GM21619 (cell line): ENCODE data around the gene PCDHA13.
"Not testable (repeated sequence)": the region's sequence is repeated elsewhere in the genome, so short reads cannot be mapped to it uniquely, and the experiment has no call there.

Source experiments
- ATAC-seq: cut with Tn5 transposase; IDR thresholded peaks from one replicate; pipeline ENCODE4 v1.9.1; 2021; ENCODE audit not compliant: unreplicated experiment

Gene PCDHA13

GRCh38 chr5:140868721-140869554 is 13.0 kb upstream of the PCDHA13 start, which contains the start of gene PCDHA11:
PCDHA11 (plus strand) TSS chr5:140868957; CDS start chr5:140869104, 147 bp downstream.
- no peak for ATAC-seq

- no peak for ATAC-seq
Observed at GRCh38 chr5:140869555-140869886, 12.4 kb upstream of the PCDHA13 start.

- no peak for ATAC-seq
Observed at GRCh38 chr5:140870221-140871201, 11.4 kb upstream of the PCDHA13 start.

GRCh38 chr5:140875085-140876065 is 6.5 kb upstream of the PCDHA13 start, which contains the start of gene PCDHA12:
PCDHA12 (plus strand) TSS chr5:140875308; CDS start chr5:140875473, 165 bp downstream.
- ATAC-seq: no peak

- not testable (repeated sequence) for ATAC-seq
Observed at GRCh38 chr5:140876541-140877261, 5.2 kb upstream of the PCDHA13 start.

GRCh38 chr5:140877262-140877581 is 4.7 kb upstream of the PCDHA13 start:
- ATAC-seq: no peak

GRCh38 chr5:140882591-140882899 is 621 bp downstream of the PCDHA13 start:
- no peak for ATAC-seq

- no peak for ATAC-seq
Observed at GRCh38 chr5:140883373-140883772, 1.4 kb downstream of the PCDHA13 start.

- ATAC-seq: no peak
Observed at GRCh38 chr5:140883927-140884697, 2.2 kb downstream of the PCDHA13 start.

GRCh38 chr5:140916325-140916724 is 34.4 kb downstream of the PCDHA13 start:
- ATAC-seq: no peak

GRCh38 chr5:140923601-140924000 is 41.7 kb downstream of the PCDHA13 start:
- no peak for ATAC-seq

GRCh38 chr5:140925806-140926442 is 44.0 kb downstream of the PCDHA13 start, which contains the start of gene PCDHAC1:
PCDHAC1 (plus strand) TSS chr5:140926299; CDS start chr5:140926893, 594 bp downstream.
- no peak for ATAC-seq

GRCh38 chr5:140926443-140927227 is 44.7 kb downstream of the PCDHA13 start:
- no peak for ATAC-seq

- ATAC-seq: no peak
Observed at GRCh38 chr5:140927228-140927573, 45.3 kb downstream of the PCDHA13 start.
